Stimulated activated naive B cell treated with anti-CD40 and anti-IgM and Interleukin-4, amounts not matched to agents 10 μg/mL and 1 μg/mL and 100 μg/mL, for 72 hours (primary cell): ENCODE measurements around the gene SLC24A3.

Experiments used
- ATAC-seq, 2 donors: fragments of 150-1000 bp; cut with Tn5 transposase; replicated peaks; 2 replicates each; pipeline ENCODE4 v1.10.0; 2021; ENCODE audit warnings: moderate library complexity in 1 of 2
- DNase-seq: peaks from one replicate; pipeline ENCODE4 v3.0.0; 2021
- H3K27ac Mint-ChIP-seq: one replicate; pipeline ENCODE4 v1.8.0; 2022; ENCODE audit warnings: mild to moderate bottlenecking, mixed read lengths
- H3K27me3 Mint-ChIP-seq, 2 donors: one replicate each; pipeline ENCODE4 v1.8.0; 2022; ENCODE audit warnings: mixed read lengths in 2 of 2
- H3K36me3 Mint-ChIP-seq, 2 donors: one replicate each; pipeline ENCODE4 v1.8.0; 2022; ENCODE audit warnings: mixed read lengths in 2 of 2, mild to moderate bottlenecking in 1 of 2
- H3K4me1 Mint-ChIP-seq, 2 donors: one replicate each; pipeline ENCODE4 v1.8.0; 2022; ENCODE audit warnings: mixed read lengths in 2 of 2, mild to moderate bottlenecking in 1 of 2
- H3K4me3 Mint-ChIP-seq, 2 donors: one replicate each; pipeline ENCODE4 v1.8.0; 2022; ENCODE audit warnings: mild to moderate bottlenecking in 2 of 2, mixed read lengths in 2 of 2, moderate library complexity in 1 of 2
- H3K9me3 Mint-ChIP-seq, 2 donors: one replicate each; pipeline ENCODE4 v1.8.0; 2022; ENCODE audit warnings: mixed read lengths in 2 of 2, mild to moderate bottlenecking in 1 of 2

SLC24A3 gene

DNA sequence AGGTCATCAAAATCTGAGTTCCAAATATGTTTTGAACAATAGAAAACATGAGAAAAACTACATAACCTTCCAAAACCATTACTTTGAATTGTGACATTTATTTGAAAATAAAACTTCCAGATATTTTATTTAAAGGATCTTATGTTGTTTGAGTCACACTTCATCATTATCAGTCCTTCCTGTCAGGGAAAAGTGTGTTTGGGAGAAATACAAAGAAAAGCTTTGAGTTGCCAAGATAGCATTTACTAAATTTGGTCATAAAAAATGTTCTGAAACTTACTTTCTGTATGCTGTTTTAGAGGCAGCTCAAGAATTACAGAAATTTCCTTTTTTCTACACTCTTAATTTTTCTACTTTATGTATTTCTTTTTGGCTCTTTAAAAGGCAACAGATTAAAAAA is 337.5 kb downstream of the SLC24A3 start:
- DNase-seq, result no peak
- Mint-ChIP-seq H3K27me3 (peaks cover 0 to 7% of the 10 kb centered on the region in 2 donors), H3K27ac (no peak overlapping the region), H3K36me3 (no peaks in the 10 kb centered on the region), H3K9me3 (no peaks in the 10 kb centered on the region), H3K4me1 (no peaks in the 10 kb centered on the region), H3K4me3 (no peak overlapping the region)
- no peak for ATAC-seq

DNA sequence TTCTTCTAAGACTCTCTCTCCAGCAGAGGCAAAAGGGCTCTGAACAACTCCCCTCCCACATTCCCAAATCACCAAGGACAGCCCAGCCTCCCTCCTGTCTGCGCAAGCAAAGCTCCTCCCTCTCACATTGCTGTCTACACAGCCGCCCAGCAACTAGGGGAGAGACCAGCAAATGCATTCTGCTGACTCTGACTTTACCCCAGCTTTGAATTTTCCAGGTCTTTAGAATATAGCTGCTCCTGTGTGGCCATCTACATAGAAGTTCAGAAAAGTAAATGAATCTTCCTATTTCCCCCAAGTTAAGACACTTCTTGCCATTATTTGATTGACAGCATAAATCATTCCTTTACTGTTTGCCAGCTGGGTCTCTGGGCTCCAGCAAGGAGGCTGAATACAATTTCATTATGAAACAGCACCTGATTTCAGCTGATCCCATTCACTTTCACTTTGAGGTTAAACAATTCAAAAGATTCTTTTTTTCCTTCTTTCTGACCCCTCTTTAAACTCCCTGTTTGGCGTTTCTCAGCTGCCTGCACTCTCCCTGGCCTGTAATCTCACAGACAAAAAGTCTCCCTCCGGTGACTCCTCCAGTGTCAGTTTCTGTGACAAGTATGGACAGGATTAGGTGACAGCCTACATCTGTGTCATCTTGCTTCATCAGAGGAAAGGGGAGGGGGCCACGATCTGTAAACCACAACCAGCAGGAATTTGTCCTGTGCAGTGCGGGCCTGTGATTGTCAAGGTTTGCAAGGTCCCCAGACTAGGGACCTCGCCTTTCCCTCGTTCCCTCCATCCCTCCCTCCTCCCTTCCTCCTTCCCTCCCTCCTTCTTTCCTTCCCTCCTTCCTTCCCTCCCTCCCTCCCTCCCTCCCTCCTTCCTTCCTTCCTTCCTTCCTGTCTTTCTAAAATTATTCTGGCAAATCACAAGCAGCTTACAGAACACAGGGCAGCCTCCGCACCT is 340.1 kb downstream of the SLC24A3 start:
- no peak overlapping the region for H3K27ac Mint-ChIP-seq
- no peak overlapping the region for H3K4me3 Mint-ChIP-seq
- H3K36me3 Mint-ChIP-seq, result no peaks in the 10 kb centered on the region
- H3K9me3 Mint-ChIP-seq, result no peaks in the 10 kb centered on the region
- no peaks in the 10 kb centered on the region for H3K27me3 Mint-ChIP-seq
- no peaks in the 10 kb centered on the region for H3K4me1 Mint-ChIP-seq
- DNase-seq (no peak), ATAC-seq (no peak)

DNA sequence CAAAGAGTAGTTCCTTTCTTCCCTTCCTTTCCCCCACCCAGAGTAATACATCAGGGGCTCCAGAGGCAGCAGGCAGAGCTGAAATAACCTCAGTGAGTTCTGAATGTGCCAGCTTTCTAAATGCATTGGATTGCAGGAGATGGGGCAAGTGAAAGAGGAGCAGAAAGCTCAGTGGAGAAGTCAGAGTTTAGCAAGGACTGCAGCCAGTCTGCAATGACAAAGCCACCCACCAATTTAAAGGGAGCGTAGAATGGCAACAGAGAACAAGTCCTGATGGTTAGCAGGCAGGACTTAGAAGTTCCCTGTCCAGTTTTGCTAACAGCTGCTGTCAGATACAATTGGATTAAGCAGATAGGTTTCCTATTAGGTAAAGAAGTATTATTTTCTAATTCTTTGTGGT is 342.2 kb downstream of the SLC24A3 start:
- ATAC-seq (no peak), DNase-seq (no peak)
- H3K4me1 Mint-ChIP-seq, result no peaks in the 10 kb centered on the region
- no peak overlapping the region for H3K27ac Mint-ChIP-seq
- peaks cover 0 to under 1% of the 10 kb centered on the region in 2 donors for H3K27me3 Mint-ChIP-seq
- no peaks in the 10 kb centered on the region for H3K9me3 Mint-ChIP-seq
- no peaks in the 10 kb centered on the region for H3K36me3 Mint-ChIP-seq
- no peak overlapping the region for H3K4me3 Mint-ChIP-seq

DNA sequence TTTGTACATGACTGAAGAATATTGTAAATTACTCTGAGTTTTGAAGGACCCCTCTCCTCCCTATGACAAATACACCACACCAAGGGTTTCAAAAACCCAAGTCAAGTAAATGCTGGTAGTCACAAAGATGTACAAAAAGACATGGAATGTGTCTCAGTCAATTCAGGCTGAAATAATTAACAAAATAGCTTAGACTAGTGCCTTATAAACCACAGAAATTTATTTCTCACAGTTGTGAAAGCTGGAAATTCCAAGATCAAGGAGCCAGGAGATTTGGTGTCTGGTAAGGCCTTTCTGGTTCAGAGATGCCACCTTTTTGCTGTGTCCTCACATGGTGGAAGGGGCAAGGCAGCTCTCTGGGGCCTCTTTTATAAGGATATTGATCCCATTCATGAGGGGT is 343.3 kb downstream of the SLC24A3 start:
- H3K4me3 Mint-ChIP-seq, result no peak overlapping the region
- no peaks in the 10 kb centered on the region for H3K4me1 Mint-ChIP-seq
- ATAC-seq, result no peak
- H3K9me3 Mint-ChIP-seq, result no peaks in the 10 kb centered on the region
- no peak overlapping the region for H3K27ac Mint-ChIP-seq
- no peaks in the 10 kb centered on the region for H3K36me3 Mint-ChIP-seq
- no peak for DNase-seq
- H3K27me3 Mint-ChIP-seq, result peaks cover 4 to 7% of the 10 kb centered on the region in 2 donors

DNA sequence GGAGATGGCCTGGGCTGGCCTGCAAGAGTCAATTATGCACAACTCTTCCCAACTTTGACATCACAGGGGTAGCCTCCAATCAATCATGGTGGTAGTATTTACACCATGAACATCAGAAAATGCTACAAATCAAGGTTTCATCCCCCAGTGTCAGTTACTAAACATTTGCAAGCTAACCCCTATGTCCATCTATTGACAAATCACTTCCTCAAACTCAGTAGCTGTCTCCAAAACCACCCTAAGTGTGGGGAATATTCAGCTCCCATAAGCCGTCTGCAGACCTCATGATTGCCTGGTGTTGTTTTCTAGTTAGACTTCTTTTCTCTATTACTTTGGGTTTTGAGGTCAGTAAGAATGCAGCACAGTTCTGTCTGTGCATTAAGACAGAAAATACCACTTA is 344.8 kb downstream of the SLC24A3 start:
- H3K27ac Mint-ChIP-seq, result no peak overlapping the region
- no peaks in the 10 kb centered on the region for H3K36me3 Mint-ChIP-seq
- H3K4me3 Mint-ChIP-seq, result no peak overlapping the region
- DNase-seq (no peak), ATAC-seq (no peak)
- H3K4me1 Mint-ChIP-seq, result no peaks in the 10 kb centered on the region
- H3K9me3 Mint-ChIP-seq, result no peaks in the 10 kb centered on the region
- peaks cover 4 to 11% of the 10 kb centered on the region in 2 donors for H3K27me3 Mint-ChIP-seq

DNA sequence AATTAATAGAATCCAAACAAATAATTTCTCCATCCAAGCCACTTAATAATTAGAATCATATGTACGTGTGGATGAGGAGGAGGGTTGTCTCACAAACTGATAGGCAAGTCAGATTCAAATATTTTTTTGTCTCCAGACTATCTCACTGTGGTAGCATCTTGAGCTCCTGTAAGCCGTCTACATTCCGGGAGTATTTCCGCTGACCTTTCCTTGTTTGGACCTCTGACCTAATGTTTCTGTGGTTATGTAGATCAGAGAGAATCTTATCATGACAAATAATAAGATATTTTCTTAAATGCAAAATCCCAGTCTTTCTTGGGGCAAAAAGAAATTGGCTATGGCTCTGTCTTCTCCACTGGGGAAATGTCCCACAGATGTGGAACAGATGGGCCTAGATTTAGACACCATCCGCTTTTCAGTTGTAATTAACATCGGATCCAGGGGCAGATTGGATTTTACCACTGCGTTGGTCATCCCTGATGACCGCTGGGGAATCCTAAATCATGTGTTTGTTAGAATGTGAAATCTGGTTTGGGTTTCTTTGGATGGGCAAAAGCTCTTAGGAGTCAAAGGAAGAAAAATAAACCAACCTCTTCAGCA is 348.5 kb downstream of the SLC24A3 start:
- Mint-ChIP-seq H3K4me3 (no peak overlapping the region), H3K36me3 (no peaks in the 10 kb centered on the region), H3K27ac (no peak overlapping the region), H3K27me3 (peaks cover 4 to 12% of the 10 kb centered on the region in 2 donors), H3K9me3 (no peaks in the 10 kb centered on the region), H3K4me1 (no peaks in the 10 kb centered on the region)
- DNase-seq (no peak), ATAC-seq (no peak)

DNA sequence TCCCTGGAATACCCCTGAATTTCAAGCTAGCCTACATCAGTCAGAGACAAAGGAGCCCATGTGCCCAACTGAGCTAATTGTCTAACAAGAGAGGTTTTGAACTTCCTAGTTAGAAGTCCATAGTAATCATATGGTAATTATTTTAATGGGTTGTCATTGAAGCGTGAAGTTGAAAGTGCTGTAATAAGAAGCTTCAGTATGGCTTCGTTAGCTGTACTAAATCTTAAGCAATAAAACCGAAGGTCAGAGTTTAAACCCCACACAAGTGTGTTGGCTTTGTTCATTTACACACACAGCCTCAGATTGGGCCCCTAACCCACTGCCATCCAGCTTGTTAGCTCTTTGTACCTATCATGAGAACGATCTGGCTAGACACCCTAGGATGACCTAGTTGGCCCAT is 350.0 kb downstream of the SLC24A3 start:
- ATAC-seq (no peak), DNase-seq (no peak)
- Mint-ChIP-seq H3K4me1 (no peaks in the 10 kb centered on the region), H3K36me3 (no peaks in the 10 kb centered on the region), H3K9me3 (no peaks in the 10 kb centered on the region), H3K27me3 (peaks cover 9 to 12% of the 10 kb centered on the region in 2 donors), H3K27ac (no peak overlapping the region), H3K4me3 (no peak overlapping the region)

DNA sequence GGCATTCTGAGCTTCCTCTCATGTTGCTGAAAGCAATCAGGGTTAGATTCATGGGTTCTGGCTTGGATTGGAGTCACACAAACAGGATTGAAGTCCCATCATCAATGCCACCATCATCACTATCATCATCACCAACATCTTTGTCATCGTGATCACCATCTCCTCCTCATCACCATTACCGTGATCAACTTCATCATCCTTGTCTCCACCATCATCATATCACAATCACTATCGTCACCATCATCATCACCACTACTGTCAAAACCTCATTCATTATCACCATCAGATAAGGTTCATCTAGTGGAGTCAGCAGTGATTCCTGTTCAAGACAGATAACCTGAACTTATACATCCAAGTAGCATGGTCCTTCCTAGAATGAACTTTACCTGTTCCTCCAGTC is 351.8 kb downstream of the SLC24A3 start:
- H3K27ac Mint-ChIP-seq, result no peak overlapping the region
- H3K36me3 Mint-ChIP-seq, result no peaks in the 10 kb centered on the region
- H3K4me1 Mint-ChIP-seq, result no peaks in the 10 kb centered on the region
- H3K9me3 Mint-ChIP-seq, result peaks cover under 1 to 2% of the 10 kb centered on the region in 2 donors
- H3K27me3 Mint-ChIP-seq, result peaks cover 13 to 14% of the 10 kb centered on the region in 2 donors
- ATAC-seq (no peak), DNase-seq (no peak)
- H3K4me3 Mint-ChIP-seq, result no peak overlapping the region

DNA sequence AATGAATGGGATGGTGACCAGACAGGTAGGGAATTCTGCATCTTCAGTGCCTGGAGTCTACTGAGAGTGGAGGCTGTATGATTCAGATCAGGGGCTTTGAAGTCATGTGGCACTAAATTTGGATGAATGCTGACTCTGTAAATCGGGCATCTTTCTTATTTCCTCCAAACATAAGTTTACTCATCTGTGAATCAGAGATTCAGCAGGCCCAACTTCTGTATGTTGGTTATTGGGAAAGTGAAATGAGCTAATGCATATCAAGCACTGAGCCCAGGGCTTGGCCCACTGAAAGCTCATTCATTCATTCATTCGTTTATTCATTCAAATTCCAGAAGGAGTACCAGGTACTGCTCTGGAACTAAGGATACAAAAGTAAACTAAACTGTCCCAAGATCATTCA is 353.3 kb downstream of the SLC24A3 start:
- Mint-ChIP-seq H3K36me3 (no peaks in the 10 kb centered on the region), H3K27me3 (peaks cover 13 to 15% of the 10 kb centered on the region in 2 donors), H3K4me3 (no peak overlapping the region), H3K4me1 (no peaks in the 10 kb centered on the region), H3K9me3 (peaks cover 15% of the 10 kb centered on the region in 2 donors), H3K27ac (no peak overlapping the region)
- no peak for ATAC-seq
- no peak for DNase-seq

DNA sequence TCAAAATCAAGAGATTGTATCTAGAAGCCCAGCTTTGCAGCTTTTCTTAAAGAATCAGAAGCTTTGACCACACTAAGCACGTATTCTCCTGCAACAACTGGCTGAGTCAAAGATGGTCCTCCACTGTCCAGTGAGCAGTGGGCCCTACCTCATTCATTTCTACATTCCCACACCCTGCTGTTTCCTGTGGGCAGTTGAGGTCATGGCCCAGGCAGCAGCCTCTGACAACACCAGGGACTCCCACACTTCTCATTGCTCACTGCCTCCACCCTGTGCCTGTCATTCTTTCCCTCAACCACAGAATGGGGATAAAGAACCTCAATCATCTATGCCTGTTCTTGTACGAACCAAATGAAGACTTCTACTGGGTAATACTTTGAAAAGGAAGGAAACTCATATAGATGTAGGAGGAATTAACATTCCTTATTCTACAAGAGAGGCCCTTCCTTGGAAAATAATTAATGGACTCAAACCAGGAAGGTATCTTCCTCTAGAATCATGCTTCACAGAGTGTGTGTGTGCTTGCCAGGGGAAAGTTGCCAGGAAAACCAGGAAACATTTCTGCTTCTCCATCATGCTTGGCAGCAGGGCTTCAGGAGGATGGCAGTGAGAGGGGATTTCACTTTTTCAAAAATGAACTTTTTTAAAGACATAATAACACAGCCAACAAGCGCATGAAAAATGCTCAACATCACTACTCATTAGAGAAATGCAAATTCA is 353.9 kb downstream of the SLC24A3 start:
- Mint-ChIP-seq H3K9me3 (peaks cover 15 to 19% of the 10 kb centered on the region in 2 donors), H3K36me3 (no peaks in the 10 kb centered on the region)

DNA sequence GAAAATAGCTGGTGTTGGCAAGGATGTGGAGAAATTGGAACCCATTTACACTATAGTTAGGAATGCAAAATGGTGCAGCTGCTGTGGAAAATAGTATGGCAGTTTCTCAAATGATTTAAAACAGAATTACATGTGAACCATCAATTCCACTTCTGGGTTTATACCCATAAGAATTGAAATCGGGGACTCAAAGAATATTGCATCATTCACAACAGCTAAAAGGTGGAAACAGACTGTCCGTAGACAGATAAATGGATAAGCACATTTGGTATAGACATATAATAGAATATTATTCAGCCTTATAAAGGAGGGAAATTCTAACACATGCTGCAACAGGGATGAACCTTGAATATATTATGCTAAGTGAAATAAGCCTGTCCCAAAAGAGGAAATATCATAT is 355.7 kb downstream of the SLC24A3 start:
- Mint-ChIP-seq H3K4me3 (no peak overlapping the region), H3K9me3 (peaks cover 15 to 19% of the 10 kb centered on the region in 2 donors), H3K4me1 (no peaks in the 10 kb centered on the region), H3K36me3 (no peaks in the 10 kb centered on the region), H3K27ac (no peak overlapping the region), H3K27me3 (peaks cover 10 to 16% of the 10 kb centered on the region in 2 donors)
- ATAC-seq (no peak), DNase-seq (no peak)

More for the DNA sequence above, 353.9 kb downstream of the SLC24A3 start:
- no peaks in the 10 kb centered on the region for H3K4me1 Mint-ChIP-seq
- no peak for DNase-seq
- H3K27ac Mint-ChIP-seq, result no peak overlapping the region
- H3K27me3 Mint-ChIP-seq, result peaks cover 15 to 16% of the 10 kb centered on the region in 2 donors
- no peak for ATAC-seq
- H3K4me3 Mint-ChIP-seq, result no peak overlapping the region

DNA sequence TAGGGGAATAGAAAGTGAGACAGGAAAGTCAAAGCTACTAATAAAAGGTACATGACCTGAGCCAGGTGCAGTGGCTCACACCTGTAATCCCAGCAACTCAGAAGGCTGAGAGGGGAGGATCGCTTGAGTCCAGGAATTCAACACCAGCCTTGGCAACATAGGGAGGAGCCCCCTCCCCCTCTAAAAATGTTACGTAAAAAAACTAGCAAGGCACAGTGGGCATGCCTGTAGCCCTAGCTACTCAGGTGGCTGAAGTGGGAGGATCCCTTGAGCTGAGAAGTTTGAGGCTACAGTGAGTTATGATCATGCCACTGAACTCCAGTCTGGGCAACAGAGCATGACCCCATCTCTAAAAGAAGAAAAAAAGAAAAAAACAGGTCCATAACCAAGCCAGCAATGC is 359.6 kb downstream of the SLC24A3 start:
- Mint-ChIP-seq H3K4me3 (no peak overlapping the region), H3K9me3 (peaks cover 15 to 19% of the 10 kb centered on the region in 2 donors), H3K27ac (no peak overlapping the region), H3K27me3 (peaks cover 10 to 11% of the 10 kb centered on the region in 2 donors), H3K4me1 (no peaks in the 10 kb centered on the region), H3K36me3 (no peaks in the 10 kb centered on the region)
- ATAC-seq (no peak), DNase-seq (no peak)

DNA sequence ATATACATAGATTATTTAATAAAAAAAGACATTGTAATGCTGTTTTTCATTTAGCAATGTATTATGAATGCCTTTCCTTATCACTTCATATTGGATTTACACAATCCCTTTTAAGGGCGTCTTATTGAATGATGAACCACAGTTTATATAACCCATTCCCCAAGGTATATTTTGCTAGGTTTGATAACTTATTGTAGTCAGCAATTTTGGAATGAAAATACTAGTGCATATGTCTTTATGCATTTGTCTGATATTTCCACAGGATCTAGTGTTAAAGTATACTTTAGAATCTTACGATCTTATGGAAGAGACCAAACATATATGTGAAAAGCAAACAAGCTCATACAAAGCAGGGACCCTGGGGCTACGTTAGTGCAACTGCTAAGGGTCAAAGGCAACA is 365.2 kb downstream of the SLC24A3 start:
- ATAC-seq (no peak), DNase-seq (no peak)
- Mint-ChIP-seq H3K4me3 (no peak overlapping the region), H3K27me3 (peaks cover 8 to 13% of the 10 kb centered on the region in 2 donors), H3K4me1 (no peaks in the 10 kb centered on the region), H3K36me3 (no peaks in the 10 kb centered on the region), H3K9me3 (no peaks in the 10 kb centered on the region), H3K27ac (no peak overlapping the region)

DNA sequence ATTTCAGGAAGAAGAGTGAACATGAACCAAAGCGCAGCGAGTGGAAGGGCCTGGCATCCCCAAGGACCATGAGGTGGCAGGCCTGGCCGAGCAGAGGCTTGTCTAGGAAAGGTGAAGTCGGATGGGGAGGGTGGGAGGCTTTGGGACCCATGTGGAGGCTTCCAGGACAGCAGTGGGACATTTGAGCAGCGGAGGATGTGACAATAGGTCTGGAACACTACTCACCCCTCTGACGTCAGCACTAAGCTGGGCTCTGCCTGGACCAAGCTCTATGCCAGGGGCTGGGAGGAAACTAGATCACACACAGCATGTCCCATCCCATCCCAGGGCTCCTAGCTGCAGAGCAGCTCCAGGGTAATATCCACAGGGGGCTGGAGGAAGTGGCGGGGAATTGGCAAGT is 370.3 kb downstream of the SLC24A3 start:
- H3K27me3 Mint-ChIP-seq, result peaks cover 9 to 33% of the 10 kb centered on the region in 2 donors
- H3K36me3 Mint-ChIP-seq, result no peaks in the 10 kb centered on the region
- no peaks in the 10 kb centered on the region for H3K9me3 Mint-ChIP-seq
- DNase-seq (no peak), ATAC-seq (no peak)
- no peaks in the 10 kb centered on the region for H3K4me1 Mint-ChIP-seq
- no peak overlapping the region for H3K27ac Mint-ChIP-seq
- no peak overlapping the region for H3K4me3 Mint-ChIP-seq
